ENCODE results near the gene TTC9B.

DNA sequence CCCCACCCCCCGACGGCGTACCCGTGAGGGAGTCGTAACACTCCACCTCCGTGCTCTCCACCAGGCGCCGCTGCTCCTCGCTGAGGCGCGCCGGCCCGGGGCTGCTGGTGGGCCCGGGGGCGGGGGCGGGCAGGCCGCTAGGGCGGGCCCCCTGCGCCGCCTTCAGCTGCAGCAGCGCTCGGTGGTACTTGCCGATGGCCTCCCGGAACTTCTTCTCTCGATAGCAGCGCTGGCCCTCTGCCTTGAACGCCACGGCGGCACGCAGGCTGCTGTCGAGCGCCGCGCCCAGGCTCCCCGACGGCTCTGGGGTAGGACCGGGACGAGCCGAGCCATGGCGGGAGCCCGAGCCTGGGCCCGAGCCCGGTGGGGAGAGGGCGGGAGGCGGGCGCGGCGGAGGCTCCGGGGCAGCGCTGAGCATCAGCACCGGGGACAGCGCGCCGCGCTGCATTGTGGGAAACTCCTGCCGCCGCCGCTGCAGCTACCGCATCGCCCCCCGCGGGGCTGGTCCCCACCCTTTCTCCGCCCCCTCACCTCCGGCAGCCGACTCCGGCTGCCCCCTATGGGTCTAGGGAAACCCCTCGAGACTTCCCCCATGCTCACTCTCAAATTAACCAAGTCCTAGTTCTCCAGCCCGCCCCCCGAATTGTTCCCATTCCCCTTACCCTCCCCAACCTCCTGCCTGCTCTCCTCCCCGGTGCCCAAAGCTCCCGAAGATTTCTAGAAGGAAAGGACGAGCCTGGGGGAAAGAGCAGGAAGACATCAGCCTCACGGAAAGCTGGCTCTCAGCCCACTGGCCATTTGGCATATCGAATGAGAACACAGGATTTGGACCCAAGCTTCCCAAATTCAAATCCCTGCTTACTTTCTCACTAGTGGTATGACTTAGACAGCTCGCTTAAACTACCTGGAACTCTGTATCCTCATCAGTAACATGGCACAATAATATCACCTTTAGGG is at the start of gene TTC9B:
- TF ChIP-seq, protein P1, sequence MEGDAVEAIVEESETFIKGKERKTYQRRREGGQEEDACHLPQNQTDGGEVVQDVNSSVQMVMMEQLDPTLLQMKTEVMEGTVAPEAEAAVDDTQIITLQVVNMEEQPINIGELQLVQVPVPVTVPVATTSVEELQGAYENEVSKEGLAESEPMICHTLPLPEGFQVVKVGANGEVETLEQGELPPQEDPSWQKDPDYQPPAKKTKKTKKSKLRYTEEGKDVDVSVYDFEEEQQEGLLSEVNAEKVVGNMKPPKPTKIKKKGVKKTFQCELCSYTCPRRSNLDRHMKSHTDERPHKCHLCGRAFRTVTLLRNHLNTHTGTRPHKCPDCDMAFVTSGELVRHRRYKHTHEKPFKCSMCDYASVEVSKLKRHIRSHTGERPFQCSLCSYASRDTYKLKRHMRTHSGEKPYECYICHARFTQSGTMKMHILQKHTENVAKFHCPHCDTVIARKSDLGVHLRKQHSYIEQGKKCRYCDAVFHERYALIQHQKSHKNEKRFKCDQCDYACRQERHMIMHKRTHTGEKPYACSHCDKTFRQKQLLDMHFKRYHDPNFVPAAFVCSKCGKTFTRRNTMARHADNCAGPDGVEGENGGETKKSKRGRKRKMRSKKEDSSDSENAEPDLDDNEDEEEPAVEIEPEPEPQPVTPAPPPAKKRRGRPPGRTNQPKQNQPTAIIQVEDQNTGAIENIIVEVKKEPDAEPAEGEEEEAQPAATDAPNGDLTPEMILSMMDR (IDR thresholded peaks at IDR 0.05; ENCODE audit: low read depth, low read length) = no peak
- TF ChIP-seq POLR2A (IDR thresholded peaks at IDR 0.05; ENCODE audit: extremely low read depth, insufficient read length) = no peak
